Measurements from ENCODE around the gene ARFRP1.

ARFRP1 gene

DNA sequence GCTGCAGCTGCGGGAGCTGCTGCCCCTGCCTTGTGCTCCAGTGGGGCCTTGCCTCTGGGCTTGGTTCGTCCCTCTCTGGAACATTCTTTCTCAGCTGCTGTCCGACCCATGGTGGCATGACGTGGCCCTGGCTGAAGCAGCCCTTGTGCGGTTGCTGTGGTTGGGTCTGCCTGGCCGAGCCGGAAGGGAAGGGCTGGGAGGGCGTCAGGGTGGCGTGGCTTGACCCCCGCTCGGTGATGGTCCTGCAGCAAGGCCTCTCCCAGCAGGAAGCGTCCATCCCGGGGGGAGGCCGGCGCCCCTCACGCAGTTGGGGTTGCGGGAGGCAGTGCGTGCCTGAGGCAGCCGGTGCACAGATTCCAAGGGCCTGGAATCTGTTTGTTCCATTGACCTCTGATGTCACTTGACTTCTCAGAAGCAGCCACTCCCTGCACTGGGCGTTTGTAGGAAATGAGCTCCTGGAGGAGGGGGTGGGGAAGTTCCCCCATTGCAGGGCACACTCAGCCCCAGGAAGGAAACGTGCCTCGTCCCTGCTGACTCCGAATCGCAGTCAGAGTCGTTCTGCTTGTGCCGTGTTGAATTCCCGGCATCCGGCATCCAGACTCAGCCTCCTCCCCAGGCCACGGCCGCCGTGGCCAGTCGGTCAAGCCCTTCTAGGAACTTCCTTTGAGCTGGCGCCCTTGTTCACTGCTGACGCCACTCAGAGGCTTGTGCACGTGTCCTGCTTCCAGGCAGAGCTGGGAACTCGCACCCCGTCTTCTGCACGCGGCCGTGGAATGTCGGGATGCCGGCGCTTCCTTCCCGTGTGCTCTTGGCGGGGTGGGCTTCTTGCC, 21.1 kb downstream of the ARFRP1 start:
- DNase-seq (ENCODE audit: low read depth): peak; percentile 54
- H3K4me3 ChIP-seq (ENCODE audit: low read length): no peak overlapping the region
- TF ChIP-seq, protein P1, sequence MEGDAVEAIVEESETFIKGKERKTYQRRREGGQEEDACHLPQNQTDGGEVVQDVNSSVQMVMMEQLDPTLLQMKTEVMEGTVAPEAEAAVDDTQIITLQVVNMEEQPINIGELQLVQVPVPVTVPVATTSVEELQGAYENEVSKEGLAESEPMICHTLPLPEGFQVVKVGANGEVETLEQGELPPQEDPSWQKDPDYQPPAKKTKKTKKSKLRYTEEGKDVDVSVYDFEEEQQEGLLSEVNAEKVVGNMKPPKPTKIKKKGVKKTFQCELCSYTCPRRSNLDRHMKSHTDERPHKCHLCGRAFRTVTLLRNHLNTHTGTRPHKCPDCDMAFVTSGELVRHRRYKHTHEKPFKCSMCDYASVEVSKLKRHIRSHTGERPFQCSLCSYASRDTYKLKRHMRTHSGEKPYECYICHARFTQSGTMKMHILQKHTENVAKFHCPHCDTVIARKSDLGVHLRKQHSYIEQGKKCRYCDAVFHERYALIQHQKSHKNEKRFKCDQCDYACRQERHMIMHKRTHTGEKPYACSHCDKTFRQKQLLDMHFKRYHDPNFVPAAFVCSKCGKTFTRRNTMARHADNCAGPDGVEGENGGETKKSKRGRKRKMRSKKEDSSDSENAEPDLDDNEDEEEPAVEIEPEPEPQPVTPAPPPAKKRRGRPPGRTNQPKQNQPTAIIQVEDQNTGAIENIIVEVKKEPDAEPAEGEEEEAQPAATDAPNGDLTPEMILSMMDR (conservative IDR thresholded peaks at IDR 0.05; ENCODE audit: low read depth, low read length): no peak

DNA sequence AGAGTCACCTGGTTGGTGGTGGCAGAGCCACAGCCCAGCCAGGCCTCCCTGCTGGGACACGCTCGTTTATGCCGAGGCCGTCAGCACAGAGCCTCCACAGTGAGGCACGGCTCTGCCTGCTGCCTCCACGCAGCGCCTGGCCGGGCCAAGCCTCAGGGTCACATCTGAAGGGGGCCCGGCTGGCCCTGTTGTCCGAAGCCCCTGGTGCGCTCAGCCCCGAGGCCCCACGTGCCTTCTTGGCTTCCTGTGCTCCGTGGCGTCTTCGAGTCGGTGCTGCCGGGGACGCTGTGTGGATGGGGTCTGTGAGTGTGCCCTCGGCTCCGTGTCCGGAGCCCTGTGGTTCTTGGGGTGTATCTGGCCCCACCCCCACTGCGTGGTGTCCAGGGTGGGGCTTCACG, 21.7 kb downstream of the ARFRP1 start:
- no peak overlapping the region for H3K4me3 ChIP-seq (ENCODE audit: low read length)
- DNase-seq (ENCODE audit: low read depth): no peak
- TF ChIP-seq, protein P1 (conservative IDR thresholded peaks at IDR 0.05; ENCODE audit: low read depth, low read length): no peak

DNA sequence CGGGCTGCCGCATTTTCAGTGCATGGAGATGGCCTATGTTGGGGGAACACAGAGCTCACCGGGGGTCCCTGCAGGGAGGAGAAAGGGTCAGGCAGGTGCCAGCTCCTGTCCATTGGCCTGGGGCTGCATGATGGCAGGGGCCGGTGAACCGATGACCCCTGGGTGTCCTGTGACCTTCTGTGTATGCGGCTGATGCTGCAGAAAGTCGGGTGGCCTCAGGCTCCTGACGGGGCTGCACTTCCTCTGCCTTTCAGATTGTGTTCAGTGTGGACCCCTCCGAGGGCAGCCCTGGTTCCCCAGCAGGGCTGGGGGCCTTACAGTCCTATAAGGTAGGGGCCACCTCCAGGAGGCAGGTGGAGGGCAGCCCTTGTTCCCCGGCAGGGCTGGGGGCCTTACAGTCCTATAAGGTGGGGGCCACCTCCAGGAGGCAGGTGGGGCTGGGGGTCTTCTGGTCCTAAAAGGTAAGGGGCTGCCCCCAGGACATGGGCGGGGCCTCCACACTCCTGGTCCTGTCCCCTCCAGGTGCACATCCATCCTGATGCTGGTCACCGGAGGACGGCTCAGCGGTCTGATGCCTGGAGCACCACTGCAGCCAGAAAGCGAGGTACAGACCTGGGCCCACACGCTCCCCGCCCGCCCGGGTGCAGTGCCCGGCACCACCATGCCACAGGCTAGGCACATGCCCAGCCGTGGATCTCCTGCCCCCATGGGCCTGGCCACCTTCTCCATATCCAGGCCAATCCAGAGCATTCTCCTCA, 22.3 kb downstream of the ARFRP1 start:
- TF ChIP-seq, protein P1 (conservative IDR thresholded peaks at IDR 0.05; ENCODE audit: low read depth, low read length): no peak
- DNase-seq (ENCODE audit: low read depth): no peak
- H3K4me3 ChIP-seq (ENCODE audit: low read length): no peak overlapping the region

DNA sequence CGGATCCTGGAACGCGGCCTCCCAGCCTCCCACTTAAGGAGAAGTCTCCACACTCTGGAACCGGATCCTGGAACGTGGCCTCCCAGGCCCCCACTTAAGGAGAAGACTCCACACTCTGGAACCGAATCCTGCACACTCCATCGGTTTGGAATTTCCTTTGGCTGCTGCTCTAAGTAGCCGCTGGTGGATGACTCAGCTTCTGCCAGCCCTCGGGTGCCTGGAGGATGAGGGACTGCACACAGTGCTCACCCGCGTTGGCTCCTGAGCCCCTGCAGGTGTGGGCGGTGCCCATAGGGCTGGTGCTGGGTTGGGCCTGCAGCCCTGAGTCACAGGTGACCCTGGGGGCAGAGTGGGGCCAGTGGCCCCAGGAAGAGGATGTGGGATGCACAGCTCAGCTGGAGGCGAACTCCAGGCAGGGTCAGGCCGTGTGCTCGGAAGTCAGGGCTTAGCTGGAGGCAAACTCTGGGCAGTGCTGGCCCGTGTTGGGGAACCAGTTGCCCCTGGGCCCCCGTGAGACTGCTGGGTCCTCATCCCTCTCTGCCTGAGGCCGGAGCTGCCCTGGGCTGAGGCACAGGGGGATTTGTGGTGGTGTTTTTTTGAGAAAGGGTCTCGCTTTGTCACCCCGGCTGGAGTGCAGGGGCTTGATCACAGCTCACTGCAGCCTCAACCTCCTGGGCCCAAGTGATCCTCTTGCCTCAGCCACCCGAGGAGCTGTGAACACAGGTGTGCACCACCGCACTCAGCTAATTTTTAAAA, 25.2 kb downstream of the ARFRP1 start:
- DNase-seq (ENCODE audit: low read depth): peak; percentile 85
- H3K4me3 ChIP-seq (ENCODE audit: low read length): no peak overlapping the region
- TF ChIP-seq, protein P1 (conservative IDR thresholded peaks at IDR 0.05; ENCODE audit: low read depth, low read length): no peak

DNA sequence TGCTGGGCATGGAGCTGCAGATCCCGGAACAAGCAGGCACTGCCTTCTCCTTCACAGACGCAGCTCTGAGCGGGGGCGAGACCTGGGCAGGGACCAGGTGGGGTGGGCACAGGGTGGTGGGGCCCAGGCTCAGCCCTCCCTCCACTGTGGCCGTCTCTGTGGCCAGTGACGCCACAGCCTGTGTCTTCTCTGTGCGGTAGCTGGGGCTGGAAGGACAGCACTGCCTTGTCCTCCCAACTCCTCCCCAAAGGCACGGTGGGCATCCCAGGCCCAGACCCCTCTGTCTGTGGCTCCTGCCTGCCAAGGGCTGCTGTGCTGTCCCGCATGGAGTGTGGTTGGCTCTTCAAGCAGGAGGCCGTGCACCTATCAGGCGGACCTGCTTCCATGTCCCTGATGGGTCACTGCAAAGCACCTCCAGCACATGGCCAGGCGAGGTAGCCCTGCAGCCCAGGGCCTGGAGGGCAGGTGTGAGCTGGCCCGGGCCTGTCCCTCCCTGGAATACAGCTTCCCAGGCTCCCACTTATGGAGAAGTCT, 26.1 kb downstream of the ARFRP1 start:
- TF ChIP-seq, protein P1 (conservative IDR thresholded peaks at IDR 0.05; ENCODE audit: low read depth, low read length): no peak
- DNase-seq (ENCODE audit: low read depth): no peak
- H3K4me3 ChIP-seq (ENCODE audit: low read length): no peak overlapping the region

DNA sequence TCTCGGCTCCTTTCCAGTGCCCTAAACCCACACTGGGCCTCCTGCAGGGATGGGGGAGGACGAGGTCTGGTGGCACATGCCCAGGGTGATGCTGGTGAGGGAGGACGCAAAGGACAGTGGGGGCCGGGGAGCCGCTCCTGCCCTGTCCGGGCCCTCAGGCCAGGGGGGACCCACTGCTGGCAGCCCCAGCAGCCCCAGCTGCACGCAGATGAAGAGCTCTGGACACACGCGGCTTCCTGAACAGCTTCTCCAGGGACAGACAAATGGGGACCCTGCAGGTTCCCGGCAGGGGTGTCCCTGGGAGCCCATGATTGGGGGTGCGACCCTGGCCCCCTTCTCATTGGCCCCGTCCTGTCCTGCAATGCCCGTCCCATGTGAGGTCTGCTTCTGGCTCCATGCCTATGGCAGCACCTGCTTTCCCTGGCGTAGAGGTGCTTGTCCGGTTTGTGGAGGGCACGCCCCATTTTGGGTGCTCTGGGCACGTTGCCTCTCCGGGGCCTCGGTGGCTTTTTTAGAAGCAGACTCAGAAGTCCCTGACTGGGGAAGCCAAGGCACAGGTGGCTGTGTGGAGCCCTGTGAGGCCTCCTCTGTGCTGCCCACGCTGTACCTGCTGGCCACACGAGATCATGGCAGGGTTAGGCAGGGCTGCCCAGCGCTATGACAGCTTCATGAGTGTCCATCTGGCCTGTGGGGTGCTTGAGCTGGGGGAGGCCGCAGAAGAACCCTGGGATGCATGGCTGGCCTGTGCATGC, 26.7 kb downstream of the ARFRP1 start:
- DNase-seq (ENCODE audit: low read depth): no peak
- TF ChIP-seq, protein P1 (conservative IDR thresholded peaks at IDR 0.05; ENCODE audit: low read depth, low read length): no peak
- no peak overlapping the region for H3K4me3 ChIP-seq (ENCODE audit: low read length)

Data from retinal pigment epithelial cell (primary cell).